ENCODE measurements around the gene TMEM123. TPM values are rescaled to one million over a fixed set of nuclear protein-coding genes. Genes with fewer than 3 reads are reported as not detected.
A peak's percentile ranks its signal among the peaks of the same experiment; 100 is the strongest.

Gene TMEM123
- total RNA-seq, 2 experiments from 2014 or later, result 288 to 307 TPM

DNA sequence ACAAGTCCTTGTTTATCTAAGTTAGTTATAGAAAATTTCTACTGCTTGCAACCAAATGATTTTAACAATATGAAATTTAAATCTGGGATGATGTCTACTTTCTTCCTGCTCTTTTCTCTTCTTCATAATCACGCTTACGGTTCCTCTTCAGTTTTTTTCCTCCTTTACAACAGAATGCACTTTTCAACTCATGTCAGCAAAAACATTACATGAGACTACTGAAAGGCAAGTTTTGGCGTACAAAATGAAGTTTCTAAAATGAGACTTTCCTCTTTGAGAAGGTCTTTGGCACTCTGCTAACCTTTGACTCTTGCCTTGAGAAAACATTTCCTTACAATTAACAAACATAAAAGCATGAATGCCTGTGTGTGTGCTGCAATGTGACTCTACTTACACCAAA, 23.3 kb downstream of the TMEM123 start:
- Histone ChIP-seq H3K36me3 (ENCODE audit: insufficient read depth, low read length) (peaks cover 29% of the 10 kb centered on the region), H3K4me1 (ENCODE audit: insufficient read depth, low read length) (peaks cover 49% of the 10 kb centered on the region), H3K9me3 (ENCODE audit: control insufficient read depth in 1 of 2, insufficient read depth in 1 of 2, low read length in 2 of 2) (peaks cover 7 to 9% of the 10 kb centered on the region in 2 experiments), H3K4me3 (ENCODE audit: low read length) (no peak overlapping the region), H3K27me3 (ENCODE audit: control insufficient read depth in 1 of 2, insufficient read depth in 2 of 2, low read length in 2 of 2) (no peaks in the 10 kb centered on the region), H3K27ac (ENCODE audit: low read depth in 1 of 2, low read length in 2 of 2) (no peak overlapping the region)
- ChIA-PET CTCF (interaction anchor here (1.2 kb wide), 1 partner anchor 12 kb away, joined by 4 read pairs; no protein-coding TSS in a partner anchor), POLR2A (interaction anchor here (1.2 kb wide), 1 partner anchor 13 kb away, joined by 5 read pairs; no protein-coding TSS in a partner anchor)
- Mint-ChIP-seq H3K27me3 (no peaks in the 10 kb centered on the region), H3K27ac (peak overlapping the region; percentile 76), H3K4me3 (peak overlapping the region; percentile 0), H3K9me3 (peaks cover 5% of the 10 kb centered on the region), H3K36me3 (ENCODE audit: low read depth) (peaks cover 77% of the 10 kb centered on the region), H3K4me1 (ENCODE audit: low read depth) (peaks cover 79% of the 10 kb centered on the region)
- DNase-seq (no peak), ATAC-seq (ENCODE audit: poor library complexity) (no peak)
- intact Hi-C loops (cut with DNase I, micrococcal nuclease), result loop anchor here in 1 of 2 experiments (2.0 kb wide), 1 partner anchor 18 kb away; no protein-coding TSS in a partner anchor
- TF ChIP-seq, protein P1, sequence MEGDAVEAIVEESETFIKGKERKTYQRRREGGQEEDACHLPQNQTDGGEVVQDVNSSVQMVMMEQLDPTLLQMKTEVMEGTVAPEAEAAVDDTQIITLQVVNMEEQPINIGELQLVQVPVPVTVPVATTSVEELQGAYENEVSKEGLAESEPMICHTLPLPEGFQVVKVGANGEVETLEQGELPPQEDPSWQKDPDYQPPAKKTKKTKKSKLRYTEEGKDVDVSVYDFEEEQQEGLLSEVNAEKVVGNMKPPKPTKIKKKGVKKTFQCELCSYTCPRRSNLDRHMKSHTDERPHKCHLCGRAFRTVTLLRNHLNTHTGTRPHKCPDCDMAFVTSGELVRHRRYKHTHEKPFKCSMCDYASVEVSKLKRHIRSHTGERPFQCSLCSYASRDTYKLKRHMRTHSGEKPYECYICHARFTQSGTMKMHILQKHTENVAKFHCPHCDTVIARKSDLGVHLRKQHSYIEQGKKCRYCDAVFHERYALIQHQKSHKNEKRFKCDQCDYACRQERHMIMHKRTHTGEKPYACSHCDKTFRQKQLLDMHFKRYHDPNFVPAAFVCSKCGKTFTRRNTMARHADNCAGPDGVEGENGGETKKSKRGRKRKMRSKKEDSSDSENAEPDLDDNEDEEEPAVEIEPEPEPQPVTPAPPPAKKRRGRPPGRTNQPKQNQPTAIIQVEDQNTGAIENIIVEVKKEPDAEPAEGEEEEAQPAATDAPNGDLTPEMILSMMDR (IDR thresholded peaks at IDR 0.05), result no peak

DNA sequence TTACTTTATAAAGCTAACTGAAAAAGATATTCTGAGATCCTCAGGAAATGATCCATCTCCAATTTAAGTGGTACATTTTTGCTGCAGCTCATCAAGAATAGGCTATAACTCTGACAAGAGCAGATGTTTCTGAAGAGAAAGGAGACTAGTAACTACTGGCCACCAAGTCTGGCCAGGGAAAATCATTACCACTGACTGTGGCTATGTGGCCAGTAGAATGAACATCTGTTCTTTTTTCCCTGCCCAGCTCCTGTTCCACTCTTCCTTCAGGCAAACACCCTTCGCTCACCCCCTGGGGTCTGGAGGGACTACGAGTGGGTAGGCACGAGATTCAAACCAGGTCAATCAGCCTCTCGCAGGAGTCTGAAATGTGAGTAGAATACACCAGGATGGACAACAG, 23.9 kb downstream of the TMEM123 start:
- TF ChIP-seq, protein P1 (IDR thresholded peaks at IDR 0.05), result no peak
- Histone ChIP-seq H3K27ac (ENCODE audit: low read depth in 1 of 2, low read length in 2 of 2) (peak overlapping the region in 1 of 2 donors; percentile 2), H3K36me3 (ENCODE audit: insufficient read depth, low read length) (peaks cover 29% of the 10 kb centered on the region), H3K27me3 (ENCODE audit: control insufficient read depth in 1 of 2, insufficient read depth in 2 of 2, low read length in 2 of 2) (no peaks in the 10 kb centered on the region), H3K4me1 (ENCODE audit: insufficient read depth, low read length) (peaks cover 54% of the 10 kb centered on the region), H3K9me3 (ENCODE audit: control insufficient read depth in 1 of 2, insufficient read depth in 1 of 2, low read length in 2 of 2) (peaks cover 7 to 9% of the 10 kb centered on the region in 2 experiments), H3K4me3 (ENCODE audit: low read length) (no peak overlapping the region)
- Mint-ChIP-seq H3K27ac (peak overlapping the region; percentile 76), H3K4me3 (no peak overlapping the region), H3K27me3 (no peaks in the 10 kb centered on the region), H3K36me3 (ENCODE audit: low read depth) (peaks cover 72% of the 10 kb centered on the region), H3K4me1 (ENCODE audit: low read depth) (peaks cover 79% of the 10 kb centered on the region), H3K9me3 (peaks cover 5% of the 10 kb centered on the region)
- no peak for ATAC-seq (ENCODE audit: poor library complexity)
- DNase-seq, result no peak
- POLR2A ChIA-PET, result interaction anchor here (0.6 to 1.2 kb wide), 5 partner anchors 9 to 54 kb away, joined by 3 to 6 read pairs (median 3); no protein-coding TSS in a partner anchor
- intact Hi-C loops (cut with DNase I, micrococcal nuclease), result loop anchor here in 1 of 2 experiments (2.0 kb wide), 1 partner anchor 18 kb away; no protein-coding TSS in a partner anchor
- CTCF ChIA-PET, result interaction anchor here (1.2 kb wide), 1 partner anchor 11 kb away, joined by 4 read pairs; no protein-coding TSS in a partner anchor

DNA sequence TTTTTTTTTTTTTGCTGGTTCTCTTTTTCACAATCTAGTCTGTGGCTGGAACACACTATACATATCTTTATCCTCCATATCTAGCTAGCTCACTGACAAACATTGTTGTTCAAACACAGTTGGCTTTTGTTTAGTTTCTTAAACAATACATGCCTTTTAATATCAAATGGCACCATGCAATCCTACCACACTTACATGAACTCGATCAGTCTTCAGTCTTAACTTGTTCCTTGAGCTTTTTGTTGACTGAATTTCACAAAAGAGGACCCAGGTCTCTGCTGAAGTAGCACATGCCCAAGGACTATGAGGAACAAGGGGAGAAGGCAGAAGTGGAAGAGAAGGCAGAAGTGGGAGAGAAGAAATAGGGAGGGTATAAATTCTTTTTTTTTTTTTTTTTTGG, 25.5 kb downstream of the TMEM123 start:
- peak overlapping the region; percentile 81 for H3K27ac Mint-ChIP-seq
- no peak overlapping the region for H3K27ac ChIP-seq (ENCODE audit: low read depth in 1 of 2, low read length in 2 of 2)
- POLR2A ChIA-PET, result interaction anchor here (1.1 to 1.4 kb wide), 3 partner anchors 11 to 31 kb away, joined by 3 to 4 read pairs (median 3); no protein-coding TSS in a partner anchor
- H3K4me1 Mint-ChIP-seq (ENCODE audit: low read depth), result peaks cover 91% of the 10 kb centered on the region
- H3K36me3 Mint-ChIP-seq (ENCODE audit: low read depth), result peaks cover 64% of the 10 kb centered on the region
- ATAC-seq (ENCODE audit: poor library complexity) (no peak), DNase-seq (no peak)
- peak overlapping the region; percentile 47 for H3K4me3 Mint-ChIP-seq
- peaks cover 22% of the 10 kb centered on the region for H3K36me3 ChIP-seq (ENCODE audit: insufficient read depth, low read length)
- H3K4me3 ChIP-seq (ENCODE audit: low read length), result no peak overlapping the region
- H3K27me3 Mint-ChIP-seq, result no peaks in the 10 kb centered on the region
- peaks cover 2% of the 10 kb centered on the region for H3K9me3 Mint-ChIP-seq
- intact Hi-C loops (cut with DNase I, micrococcal nuclease), result loop anchor here in 1 of 2 experiments (2.0 kb wide), 1 partner anchor 68 kb away; no protein-coding TSS in a partner anchor
- TF ChIP-seq, protein P1 (IDR thresholded peaks at IDR 0.05), result no peak
- no peaks in the 10 kb centered on the region for H3K9me3 ChIP-seq (ENCODE audit: control insufficient read depth in 1 of 2, insufficient read depth in 1 of 2, low read length in 2 of 2)
- CTCF ChIA-PET, result interaction anchor here (0.8 to 1.3 kb wide), 3 partner anchors 11 to 86 kb away, joined by 3 to 4 read pairs (median 3); no protein-coding TSS in a partner anchor
- no peaks in the 10 kb centered on the region for H3K27me3 ChIP-seq (ENCODE audit: control insufficient read depth in 1 of 2, insufficient read depth in 2 of 2, low read length in 2 of 2)
- H3K4me1 ChIP-seq (ENCODE audit: insufficient read depth, low read length), result peaks cover 58% of the 10 kb centered on the region
